NCI-H69 (cell line): ENCODE measurements around the gene COL4A4.
"Not testable (repeated sequence)": the region's sequence is repeated elsewhere in the genome, so short reads cannot be mapped to it uniquely, and the experiment has no call there.

ENCODE experiments used
- DNase-seq: peaks from one replicate; lab custom pipeline; 2025; lab: John Stamatoyannopoulos, UW

COL4A4 gene

DNA sequence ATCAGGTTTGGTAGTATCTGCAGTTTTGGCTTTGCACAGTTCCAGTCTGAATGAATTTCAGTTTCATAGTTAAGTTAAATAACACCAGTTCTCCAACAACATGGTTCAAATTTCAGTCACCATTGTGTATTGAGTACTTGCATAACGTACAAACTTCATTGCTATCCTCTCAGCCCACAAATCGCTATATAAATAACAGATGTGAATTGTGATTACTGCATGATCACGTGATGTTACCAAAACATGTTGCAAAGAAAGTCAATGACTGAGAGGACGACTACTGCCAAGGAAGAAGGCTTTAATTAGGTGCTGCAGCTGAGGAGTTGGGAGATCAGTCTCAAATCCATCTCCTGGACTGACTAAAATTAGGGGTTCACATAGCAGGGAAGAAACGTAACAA, 48.2 kb downstream of the COL4A4 start:
- no peak for DNase-seq

DNA sequence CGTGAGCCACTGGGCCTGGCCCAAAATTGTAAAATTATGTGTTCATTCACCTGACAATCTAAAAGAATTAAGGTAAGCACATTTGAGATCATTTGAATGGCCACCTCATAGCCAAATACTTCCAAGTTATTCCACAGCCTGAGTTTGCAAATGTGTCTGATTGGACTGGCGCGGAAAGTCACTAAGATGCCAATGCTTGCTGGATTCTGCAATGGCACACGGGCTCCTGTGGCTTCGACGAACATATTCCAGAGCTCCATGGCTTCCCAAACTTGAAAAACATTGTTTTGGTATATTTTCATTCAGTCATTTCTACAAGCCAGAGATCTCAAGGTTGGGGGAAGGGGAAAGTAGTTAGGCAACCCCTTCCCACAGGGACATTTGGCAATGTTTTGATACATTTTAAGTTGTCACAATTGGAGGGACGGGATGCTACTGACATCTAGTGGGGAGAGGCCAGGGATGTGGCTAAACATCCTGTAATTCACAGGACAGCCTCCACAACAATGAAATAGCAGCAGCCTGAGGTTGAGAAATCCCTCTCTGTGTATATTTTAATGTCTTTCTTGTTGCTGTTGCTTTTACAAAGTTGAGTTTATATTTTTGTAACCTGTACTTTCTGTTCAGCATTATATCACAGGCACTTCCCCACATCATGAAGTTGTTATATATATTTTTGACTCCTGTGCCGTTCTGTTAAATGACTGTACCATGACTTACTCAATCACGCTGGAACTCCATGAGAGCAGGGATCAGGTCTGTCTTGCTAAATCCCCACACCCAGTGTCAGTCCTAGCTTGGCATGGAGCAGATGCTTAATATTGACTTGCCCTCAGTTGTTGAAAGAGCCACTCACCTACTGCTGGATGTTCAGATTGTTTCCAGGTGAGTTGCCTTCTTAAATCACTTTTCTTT, 56.9 kb downstream of the COL4A4 start:
- peak; percentile 71 for DNase-seq

DNA sequence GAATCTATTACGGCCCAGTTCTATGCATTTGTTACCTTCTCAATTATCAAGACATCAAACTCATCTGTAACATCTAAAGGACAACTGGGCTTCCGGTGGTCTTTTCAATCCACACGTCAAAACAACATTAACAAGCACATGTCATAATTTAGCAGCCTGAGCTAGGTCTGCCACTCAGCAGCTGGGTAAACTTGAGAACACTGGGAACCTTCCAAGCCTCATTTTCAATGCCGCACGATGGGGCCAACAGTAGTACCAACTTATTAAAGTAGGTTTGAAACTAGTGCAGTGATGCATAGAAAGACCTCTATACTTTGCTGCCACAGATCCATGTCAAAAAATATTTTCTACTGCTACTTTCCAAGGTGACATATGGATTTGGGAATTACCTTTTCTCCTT, 60.4 kb downstream of the COL4A4 start:
- DNase-seq = peak; percentile 47

DNA sequence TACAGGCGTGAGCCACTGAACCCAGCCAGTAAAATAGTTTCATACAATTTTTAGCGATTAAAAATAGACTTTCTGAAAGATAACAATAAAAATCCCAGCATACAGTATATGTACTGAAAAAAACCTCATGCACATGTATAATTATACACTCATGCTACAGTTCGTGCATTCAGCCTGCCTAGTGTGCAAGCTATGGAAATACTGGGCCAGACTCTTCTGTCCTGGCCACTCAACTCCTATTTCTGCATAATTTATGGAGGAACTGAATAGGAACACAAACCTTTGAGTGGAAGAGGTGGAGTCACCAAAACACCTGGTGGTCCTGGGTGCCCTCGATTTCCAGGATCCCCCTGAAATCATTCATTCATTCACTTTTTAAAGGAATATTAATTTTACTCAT, 64.7 kb downstream of the COL4A4 start:
- no peak for DNase-seq

DNA sequence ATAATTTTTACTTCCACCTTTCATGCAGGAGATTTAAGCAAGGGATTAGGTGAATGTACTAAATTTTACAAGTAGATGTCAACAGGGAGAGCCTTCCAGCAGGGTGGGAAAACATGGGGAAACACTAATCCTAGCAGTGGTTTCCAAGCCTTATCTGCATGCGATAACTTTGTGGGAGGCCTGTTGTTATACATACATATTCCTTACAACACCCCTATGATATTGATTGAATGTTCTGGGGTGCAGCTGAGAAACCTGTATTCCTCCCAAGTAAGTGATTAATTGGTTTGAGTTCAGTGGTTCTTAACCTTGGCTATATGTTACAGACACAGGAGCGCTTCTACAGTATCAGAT, 65.9 kb downstream of the COL4A4 start:
- DNase-seq = no peak

DNA sequence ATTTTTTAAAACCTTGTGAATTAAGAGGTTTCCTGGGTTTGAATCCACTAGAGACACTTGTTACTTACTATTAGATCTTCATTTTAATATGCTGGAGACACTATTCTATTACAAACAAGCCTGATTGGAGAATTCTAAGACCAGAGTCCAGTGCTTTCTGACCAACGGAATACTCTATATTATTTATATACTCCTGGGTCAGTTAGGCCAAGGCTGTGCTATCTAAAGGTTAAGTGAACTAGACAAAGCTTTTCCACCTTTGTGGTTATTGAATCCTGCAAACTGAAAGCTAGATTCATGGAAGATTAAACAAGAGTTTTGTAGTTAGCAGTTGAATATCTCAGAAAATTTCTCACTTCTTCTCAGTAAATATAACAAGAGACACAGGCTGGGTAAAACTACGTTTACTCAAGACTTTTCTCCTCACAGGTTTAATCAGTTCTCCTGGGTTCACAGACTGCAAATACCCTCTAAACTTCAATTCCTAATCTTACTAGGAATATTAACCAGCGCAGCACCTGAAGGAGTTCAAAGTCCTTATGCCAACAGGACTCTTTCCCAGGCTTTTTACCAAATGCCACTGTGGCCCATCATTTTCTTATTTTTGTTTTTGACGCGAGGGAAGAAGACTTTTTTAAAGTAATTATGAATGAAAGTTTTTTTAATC, 66.4 kb downstream of the COL4A4 start:
- no peak for DNase-seq

DNA sequence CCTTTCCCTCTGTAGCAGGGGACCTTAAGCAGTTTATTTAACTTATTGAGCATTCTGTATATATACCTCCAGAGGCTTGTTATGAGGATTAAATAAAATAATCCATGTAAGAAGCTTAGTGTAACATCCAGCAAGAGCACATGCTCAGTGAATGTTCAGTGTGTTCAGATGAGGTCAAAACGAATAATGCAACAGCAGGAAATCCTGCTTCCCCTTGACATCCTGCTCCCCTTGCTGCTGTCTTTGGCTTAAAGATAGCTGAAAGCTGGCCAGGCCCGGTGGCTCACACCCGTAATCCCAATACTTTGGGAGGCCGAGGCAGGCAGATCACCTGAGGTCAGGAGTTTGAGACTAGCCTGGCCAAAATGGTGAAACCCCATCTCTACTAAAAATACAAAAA, 68.7 kb downstream of the COL4A4 start:
- no peak for DNase-seq

DNA sequence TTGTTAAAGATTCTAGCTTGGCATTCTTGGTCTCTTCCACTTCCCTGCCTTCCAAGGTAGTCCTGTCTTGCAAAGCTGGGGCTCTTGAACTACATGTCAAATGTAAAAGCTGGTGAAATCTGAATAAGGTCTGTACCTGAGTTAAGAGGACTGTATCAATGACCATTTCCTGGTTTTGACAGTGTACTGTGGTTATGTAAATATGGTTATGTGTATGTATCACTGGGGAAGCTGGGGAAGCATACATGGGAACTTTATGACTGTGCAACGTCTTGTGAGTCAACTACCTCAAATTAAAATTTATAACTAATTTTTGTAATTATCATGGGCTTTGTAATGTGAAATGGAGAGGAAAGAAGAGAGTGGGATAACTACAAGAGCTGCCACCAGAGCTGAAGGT, 81.7 kb downstream of the COL4A4 start:
- DNase-seq = peak; percentile 2

DNA sequence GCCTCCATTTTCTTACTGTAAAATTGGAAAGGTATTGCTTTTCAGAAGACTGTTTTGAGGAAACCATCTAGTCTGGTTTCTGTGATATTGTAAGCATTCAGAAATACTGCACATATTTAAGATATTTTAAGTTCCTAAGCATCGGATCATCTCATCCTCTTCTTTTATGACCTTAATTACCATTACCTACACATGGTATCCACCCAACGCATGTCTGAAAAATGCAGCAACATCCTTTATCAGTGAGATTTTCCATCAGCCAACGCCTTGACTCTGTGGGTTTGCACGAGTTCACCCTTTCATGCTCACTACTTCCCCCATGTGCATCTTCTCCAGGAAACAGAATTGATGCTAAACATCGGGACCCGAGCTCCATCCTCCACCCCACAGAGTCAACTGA, 84.3 kb downstream of the COL4A4 start:
- no peak for DNase-seq

DNA sequence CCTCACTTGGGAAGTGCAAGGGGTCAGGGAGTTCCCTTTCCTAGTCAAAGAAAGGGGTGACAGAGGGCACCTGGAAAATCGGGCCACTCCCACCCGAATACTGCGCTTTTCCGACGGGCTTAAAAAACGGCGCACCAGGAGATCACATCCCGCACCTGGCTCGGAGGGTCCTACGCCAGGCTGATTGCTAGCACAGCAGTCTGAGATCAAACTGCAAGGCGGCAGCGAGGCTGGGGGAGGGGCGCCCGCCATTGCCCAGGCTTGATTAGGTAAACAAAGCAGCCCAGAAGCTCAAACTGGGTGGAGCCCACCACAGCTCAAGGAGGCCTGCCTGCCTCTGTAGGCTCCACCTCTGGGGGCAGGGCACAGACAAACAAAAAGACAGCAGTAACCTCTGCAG, 98.9 kb downstream of the COL4A4 start:
- DNase-seq = not testable (repeated sequence)

DNA sequence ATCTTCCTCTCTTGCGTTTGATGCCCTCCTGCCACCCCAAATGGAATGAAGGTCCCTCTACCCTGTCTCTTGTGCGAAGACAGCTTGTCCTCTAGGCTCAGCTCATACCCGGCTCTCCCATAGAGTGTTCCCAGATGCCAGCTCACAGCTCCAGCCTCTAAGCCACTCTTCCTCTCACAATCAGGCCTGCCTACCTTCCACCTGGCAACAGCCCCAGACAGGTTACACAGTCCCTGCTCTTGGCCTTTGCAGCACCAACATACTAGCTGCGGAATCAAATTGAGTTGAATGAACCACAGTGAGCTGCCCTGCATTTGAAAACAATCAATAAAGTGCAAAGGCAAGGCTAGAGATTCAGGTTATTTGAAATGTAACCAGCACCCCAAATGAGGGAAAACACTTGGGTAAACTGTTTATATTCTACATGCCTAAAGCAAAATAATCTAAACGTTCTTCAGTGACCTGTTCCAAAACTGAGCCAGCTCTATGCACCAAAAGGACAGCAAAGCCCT, 105.1 kb downstream of the COL4A4 start:
- DNase-seq = no peak

DNA sequence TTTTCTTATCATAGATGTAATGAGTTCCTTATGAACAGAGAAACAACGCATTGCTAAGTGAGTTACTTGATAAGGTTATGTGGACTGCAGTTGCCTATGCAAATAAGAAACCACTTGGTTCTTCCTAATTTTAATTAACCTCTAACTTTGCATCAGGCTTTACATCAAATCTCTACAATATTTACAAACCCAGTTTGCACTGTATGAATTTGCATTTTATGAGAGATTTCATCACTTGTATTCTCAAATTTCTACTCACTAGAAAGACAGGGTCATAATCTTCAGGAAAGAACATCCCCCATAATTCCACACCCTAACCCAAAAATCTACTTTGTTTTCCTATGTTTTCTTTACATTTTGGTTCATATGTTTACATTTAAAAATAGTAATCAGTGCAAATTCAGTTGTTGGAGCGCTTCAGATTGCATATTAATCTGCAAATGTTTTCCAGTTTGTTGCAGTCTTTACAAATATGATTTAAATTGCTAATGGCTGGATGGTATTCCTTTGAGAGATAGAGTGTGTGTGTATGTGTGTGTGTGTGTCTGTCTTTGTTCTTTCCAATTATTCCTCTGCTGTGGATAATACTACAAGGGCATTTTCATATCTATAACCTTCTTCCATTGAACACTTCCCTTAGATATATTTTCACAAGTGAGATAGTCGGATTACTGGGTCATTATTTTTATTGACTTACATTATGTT, 106.1 kb downstream of the COL4A4 start:
- no peak for DNase-seq

DNA sequence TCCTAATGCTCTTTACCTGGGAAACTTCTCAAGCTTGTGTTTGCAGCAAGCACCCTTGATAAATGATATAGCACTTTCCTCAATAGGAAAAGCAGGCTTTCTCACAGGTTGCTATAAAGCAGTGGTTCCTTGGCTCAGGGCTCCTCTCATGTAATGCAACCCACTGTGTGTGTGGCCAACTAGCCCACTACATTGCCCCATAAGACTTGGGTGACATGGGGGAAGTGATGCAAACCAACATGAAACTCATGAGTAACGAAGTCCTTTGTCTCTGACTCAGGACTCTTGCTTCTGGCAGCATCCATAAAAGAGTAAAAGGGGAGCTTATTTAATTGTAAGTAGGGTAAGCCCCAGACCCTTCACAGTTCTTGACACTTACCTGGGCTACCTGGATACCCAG, 106.9 kb downstream of the COL4A4 start:
- no peak for DNase-seq

DNA sequence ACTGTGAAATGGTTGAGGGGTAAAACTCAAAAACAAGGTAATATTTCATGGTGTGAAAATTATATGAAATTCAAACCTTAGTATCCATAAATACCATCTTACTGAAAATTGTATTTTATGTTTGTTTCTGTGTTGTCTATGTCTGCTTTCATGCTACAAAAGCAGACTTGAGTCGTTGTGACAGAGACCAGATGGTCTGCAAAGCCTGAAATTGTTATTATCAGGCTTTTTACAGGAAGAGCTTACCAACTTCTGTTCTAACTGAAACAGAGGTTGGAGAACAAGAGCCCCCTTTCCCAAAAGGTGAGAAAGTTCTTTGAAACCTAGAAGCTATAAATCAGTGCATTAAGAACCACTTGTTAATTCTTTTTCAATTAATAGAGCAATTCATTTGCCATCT, 110.0 kb downstream of the COL4A4 start:
- peak; percentile 41 for DNase-seq

DNA sequence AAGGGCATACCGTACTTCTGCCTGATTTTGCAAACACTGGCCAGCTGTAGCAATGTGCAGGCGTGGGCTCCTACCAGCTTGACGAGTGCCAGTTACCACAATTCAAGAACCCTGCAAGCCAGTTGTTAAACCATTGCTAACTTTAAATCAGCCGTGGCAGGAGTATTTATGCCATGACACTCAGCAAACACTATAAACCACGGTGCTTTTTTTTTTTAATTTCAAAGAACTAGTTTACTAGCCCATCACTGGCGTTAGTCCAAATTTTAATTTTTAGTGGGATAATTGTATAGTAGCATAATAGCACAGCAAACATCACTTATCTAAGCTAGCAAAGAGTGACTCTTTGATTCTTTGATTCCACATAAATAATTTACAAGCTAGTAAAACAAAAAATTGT, 111.1 kb downstream of the COL4A4 start:
- peak; percentile 97 for DNase-seq

DNA sequence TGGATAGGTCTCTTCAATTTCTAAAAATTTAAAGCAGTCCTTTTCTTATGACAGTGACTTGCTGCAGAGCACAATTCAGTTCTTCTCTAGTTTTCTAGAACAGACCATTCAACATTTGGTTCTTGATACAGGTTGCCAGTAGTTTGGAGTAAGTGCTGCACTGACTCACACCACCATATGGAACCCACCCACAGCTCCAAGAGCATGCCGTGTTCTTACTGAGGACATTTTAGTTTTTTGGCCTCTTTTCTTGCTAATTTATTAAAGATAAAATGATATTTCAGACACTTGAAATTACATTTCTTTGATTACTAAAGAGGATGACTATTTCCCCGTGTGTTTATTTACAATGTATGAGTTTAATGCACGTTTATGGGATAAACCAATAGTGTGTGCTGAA, 120.0 kb downstream of the COL4A4 start:
- no peak for DNase-seq

DNA sequence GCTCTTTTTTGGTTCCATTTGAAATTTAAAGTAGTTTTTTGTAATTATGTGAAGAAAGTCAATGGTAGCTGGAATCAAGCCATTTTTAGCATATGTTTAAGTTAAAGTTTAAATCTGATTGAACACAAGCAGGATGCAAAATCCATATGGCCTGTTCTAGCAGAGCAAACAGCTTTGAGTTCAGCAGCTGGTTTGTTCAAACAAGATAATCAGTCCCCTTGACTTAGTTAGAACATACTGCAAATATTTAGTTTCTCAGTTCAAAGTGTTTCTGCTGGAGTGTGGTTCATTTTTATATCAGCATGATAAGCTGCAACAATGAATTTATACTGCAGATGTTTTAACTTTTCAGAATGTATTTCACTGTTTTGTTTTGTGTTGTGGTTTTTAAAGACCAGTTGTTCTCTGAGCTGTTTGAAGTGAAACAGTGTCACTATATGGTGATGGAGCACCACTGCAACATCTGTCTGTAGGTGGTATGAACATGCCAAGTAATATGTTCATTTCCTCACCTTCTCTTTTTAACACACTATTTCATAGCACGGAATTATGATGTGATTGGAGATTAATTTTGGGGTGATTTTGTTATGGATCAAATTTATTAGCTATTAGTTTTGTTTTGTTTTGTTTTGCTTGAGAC, 125.3 kb downstream of the COL4A4 start:
- peak; percentile 59 for DNase-seq

DNA sequence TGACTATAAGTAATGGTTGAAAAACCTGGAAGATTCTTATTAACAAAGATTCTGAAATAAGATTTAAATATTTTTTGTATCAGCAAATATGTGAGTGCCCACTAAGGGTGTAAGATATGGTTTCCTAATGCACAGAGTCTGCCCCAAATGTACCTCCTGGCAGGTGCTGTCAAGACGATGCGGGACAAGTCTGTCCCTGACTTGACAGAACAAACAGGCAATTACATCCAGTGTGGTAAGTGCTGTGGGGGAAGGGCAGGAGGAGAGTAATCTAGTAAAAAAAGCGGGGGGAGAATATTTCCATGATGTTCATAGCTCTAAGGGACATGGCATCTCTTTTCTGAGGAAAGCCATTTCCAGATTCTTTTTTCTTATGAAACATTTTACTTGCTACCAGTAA, 127.5 kb downstream of the COL4A4 start:
- peak; percentile 60 for DNase-seq

DNA sequence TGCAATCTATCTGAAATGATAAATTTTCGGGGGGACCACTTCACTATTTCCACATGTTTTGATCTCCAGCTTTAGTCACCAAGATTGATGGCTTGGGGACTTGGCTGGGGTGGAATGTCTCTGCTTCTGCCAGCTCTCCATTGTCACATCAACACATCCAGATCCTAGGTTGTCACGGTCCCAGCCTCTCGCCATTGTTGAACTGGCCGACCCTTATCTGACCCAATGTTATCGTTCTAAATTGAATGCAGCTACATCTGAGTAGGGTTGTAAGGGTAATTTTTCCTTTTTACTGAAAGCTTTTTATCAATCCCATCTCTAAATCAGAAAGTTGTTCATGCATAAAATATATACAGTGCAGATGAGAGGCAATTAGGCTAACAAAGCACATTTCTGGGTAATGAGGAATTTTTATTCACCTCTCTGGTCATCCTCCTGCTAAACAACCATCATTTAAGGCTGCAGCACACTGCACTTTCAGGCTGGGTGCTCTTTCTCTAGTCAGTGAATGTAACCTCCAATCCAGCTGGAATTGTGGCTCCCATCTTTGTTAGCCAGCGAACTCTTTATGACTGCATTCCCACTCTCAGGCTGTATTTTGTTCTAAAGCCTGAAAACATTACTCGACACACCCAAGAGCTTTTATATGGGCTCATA, 128.2 kb downstream of the COL4A4 start:
- peak; percentile 37 for DNase-seq

DNA sequence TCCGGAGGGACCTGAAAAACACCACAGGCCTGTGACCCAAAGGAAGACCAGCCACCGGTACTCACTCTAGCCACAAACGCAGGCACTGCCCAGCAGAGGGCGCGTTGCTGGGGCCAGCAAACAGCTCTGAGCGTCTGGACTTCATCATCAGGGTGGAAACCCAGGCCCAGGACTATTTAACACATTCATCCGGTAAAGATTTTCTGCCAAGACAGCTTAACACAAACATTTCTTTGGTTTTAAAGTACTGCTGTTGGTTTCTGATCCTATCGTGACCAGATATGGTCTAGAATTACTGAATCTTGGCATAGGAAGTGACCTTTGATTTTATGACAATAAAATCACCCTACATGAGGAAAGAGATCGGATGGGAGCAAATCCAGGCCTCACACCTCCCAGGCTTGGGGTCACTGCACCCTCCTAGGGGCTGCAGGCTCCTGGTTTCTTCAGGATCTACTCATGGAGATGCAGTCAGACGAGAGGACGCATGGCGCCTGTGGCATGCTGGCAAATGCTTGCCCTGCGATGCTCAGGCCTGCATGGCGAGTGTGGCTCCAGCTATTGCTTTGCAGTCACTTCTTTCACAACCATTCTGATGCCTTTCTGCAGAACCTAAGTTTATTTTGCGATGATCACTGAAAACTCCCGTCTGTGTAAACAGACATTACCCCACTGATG, 130.4 kb downstream of the COL4A4 start:
- peak; percentile 60 for DNase-seq

DNA sequence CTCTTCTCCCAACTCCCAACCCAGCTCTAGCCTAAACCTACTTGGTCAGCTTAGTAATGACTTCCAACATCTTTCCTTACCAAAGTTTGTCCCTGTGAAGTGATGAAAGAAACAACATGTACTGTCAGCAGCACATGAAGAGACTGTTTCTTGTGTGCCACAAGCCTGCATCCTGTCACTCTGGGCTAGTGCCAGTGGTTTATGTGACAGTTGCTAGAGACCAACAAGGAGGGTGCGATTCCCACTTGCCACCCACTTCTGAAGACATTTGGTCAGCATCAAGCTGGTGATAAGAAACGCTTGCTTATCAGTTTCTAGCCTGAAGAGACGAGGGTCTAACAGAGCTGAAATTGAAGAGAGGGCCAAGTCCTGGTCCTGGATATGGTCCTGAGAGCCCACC, 132.6 kb downstream of the COL4A4 start:
- DNase-seq = no peak
